Activated CD8-positive, alpha-beta memory T cell treated with anti-CD3 and anti-CD28 coated beads, Interleukin-2, amount 50 U/mL, for 48 hours (primary cell): Measurements from ENCODE around the gene ZNF689.

Source experiments
- DNase-seq: peaks from one replicate; pipeline ENCODE4 v3.0.0-alpha.2; 2020

Gene ZNF689

DNA sequence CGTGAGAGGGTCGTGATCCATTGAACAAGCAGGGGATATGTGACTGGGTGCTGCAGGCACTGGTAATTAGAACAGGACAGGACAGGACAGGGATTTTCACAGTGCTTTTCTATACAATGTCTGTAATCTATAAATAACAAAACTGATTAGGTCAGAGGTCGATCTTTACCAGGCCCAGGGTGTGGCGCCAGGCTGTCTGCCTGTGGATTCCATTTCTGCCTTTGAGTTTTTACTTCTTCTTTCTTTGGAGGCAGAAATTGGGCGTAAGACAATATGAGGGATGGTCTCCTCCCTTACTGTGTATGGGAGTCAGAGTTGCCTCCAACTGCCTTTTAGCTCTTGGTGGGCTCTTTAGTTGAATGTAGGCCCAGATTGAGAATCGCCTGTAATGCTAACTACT lies 50.5 kb downstream of the ZNF689 start:
- no peak for DNase-seq

DNA sequence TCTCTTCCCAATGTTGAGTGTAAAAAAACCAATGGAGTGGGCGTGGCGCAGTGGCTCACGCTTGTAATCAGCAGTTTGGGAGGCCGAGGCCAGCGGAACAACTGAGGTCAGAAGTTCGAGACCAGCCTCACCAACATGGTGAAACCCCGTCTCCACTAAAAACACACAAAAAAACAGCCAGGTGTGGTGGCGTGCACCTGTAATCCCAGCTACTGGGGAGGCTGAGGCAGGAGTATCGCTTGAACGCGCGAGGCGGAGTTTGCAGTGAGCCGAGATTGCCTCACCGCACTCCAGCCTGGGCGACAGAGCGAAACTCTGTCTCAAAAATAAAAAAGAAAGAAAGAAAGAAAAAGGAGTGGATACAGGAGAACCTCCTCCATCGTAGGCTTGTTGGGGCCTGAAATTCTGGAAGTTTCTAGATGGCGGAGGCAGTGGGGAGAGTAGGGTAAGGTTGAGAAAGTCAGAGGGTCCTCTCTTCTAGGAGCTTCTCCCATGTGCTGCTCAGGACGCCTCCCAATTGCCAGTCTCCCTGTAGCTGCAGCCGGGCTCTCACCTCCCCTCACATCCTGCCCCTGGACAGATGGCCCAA lies 51.3 kb downstream of the ZNF689 start:
- DNase-seq: no peak

DNA sequence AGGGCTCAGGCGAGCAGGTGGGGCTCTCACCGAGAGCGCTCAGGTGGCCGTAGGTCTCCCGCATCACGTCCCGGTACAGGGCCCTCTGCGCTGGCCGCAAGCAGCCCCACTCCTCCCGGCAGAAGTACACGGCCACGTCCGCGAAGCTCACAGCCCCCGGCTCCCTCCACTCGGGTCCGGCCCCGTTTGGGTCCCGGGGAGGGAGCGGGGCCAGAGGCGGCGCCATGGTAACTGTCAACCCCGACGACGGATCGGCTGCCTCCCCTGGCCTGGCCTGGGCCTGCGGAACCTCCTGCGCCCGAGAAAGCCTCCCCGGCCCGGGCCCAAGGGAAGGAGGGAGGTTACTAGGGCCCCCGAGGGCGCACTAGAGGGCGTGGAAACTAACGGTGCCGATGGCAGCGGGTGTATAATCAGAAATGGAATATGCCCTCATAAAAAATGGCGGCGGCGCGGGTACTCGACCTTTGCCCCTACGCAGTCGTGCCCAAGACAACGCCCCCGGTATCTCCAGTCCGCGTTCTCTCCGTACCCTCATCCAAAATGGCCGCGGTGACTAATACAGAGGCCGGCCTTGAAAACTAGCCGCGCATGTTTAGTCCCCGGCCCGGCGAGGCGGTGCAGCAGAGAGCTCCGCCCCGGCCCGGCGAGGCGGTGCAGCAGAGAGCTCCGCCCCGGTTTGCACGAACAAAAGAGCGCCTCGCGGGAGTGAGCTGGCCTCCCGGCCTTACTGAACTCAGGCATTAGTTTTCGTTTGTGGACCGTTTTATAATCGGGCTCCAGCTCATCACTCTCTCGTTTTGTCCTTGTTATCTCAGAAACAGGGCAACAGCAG lies 52.0 kb downstream of the ZNF689 start, which contains the start of gene ZNF764:
TSS of gene ZNF764 (minus strand) at position 418 of the 832 bp plus-strand sequence. CDS start at position 226, 192 bp downstream.
- peak; percentile 95 for DNase-seq

DNA sequence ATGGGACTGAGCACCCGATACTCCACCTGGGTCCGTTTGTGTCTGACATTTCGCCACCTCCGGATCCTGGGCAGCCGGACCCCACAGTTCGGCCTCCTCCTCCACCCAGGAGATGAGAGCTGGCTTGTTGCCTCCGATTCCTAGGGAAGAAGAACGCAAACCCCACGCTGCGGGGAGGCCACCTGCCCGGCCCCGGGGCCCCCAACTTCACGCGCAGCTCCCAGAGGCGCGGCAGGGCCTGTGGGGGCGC lies 52.6 kb downstream of the ZNF689 start:
- no peak for DNase-seq

DNA sequence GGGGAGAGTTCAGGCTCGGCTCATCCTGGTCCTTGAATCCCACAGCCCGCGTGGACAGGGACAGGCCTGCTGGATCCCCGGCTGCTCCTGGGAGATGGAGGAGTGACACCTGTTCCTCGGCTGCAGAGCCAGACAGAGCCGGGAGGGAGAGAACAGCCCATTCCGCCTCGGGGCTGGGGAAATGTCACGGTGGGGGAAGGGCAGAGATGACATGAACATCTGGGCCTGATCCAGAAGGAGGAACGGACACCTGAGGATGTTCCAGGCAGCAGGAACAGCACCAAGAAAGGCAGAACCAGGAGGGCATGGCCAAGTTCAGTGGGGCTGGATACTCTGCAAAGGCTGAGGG lies 54.1 kb downstream of the ZNF689 start:
- DNase-seq: no peak

DNA sequence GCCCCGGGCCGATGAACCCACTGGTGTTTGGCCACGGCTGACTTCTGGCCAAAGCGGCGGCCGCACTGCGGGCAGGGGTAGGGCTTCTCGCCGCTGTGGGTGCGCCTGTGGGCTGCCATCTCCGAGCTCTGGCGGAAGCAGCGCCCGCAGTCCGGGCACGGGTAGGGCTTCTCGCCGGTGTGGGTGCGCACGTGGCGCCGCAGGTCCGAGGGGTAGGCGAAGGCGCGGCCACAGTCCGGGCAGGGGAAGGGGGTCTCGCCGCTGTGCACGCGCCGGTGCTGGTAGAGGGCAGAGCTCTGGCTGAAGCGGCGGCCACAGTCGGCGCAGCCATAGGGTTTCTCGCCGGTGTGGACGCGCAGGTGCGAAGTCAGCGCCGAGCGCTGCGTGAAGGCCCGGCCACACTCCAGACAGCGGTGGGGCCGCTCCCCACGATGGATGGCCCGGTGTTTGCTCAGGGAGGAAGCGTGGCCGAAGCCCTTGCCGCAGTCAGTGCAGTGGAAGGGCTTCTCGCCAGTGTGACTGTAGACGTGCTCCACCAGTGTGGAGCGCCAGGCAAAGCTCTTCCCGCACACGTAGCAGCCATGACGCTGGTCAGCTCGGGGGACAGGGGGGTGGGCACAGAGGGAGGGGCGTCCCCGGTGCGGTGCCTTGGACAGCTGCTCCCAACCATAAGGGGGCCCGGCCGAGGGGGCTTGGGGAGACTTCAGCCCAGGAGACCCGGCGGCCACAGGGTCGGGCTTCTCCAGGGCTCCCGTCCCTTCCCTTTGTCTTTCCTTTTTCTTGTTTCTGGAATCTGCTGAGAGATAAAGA lies 54.7 kb downstream of the ZNF689 start:
- DNase-seq: no peak

DNA sequence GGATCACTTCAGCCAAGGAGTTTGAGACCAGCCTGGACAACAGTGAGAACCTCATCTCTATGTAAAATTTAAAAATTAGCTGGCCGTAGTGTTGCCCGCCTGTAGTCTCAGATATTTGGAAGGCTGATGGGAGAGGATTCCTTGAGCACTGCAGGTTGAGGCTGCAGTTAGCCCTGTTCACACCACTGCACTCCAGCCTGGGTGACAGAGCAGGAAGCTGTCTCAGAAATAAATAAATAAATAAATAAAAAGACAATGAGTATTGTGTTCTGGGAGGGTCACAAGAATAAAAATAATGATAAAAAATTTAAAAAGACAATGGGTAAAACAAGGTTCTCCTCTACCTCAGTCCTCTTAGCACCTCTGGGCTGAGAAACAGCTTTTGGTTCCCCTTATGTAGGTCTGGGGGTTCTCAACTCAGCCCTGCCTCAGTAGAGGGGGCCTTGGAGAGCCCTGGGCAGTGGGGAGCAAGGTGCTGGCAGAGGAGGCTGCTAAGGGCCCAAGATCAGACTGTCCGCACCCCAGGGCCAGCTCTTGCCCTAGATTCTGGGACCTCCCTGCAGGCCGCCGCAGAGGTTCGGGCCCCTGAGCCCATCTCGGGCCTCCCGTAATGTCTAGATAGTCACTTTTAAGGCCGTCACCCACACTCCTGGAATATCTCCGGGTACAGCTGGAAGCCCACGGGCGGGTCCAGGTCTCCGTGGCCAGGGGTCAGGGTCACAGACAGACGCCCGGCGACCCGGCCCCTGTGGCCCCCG lies 55.5 kb downstream of the ZNF689 start:
- DNase-seq: no peak

DNA sequence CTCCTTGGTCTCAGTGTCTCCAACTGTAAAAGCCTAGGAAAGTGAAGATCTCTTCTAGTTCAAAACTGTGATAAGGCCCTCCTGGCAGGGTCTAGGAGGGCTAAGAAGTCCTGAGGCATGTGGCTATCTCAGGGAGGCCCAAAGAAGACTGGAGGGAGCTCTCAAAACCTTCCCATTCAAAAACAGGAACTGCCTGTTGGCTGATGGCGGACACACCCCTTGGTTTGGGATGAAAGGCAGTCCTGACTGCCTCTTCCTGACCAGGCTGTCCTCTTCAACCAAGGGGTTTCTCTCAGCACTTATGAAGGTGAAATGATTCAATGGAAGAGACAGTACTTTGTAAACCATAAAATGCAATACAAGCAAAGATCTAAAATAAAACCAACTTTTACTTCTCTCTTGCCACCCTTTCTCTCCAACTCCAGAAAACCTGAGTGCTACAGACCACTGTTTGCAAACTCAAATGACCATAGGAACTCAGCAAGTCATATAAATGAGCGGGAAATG lies 56.7 kb downstream of the ZNF689 start:
- no peak for DNase-seq

DNA sequence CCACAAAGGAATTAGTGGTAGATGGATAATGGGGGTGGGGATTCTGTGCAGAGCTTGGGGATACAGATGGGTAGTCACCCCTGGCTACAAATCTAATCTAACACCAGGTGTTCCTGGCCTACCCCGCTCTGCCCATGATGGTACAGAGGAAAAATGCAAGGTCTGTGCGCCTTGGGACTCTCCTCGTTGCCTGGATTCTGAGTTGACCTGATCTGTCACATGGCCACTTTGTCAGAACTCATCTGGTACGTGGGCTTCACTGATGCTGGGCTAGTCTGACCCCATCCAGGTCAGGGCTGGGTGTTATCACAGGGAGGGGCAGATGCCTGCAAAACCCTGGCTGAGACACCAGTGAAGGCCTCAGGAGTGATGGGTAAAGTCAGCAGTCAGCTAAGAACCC lies 57.2 kb downstream of the ZNF689 start:
- DNase-seq: no peak
